ENCODE results near the gene AP2B1. TPM values are rescaled to one million over a fixed set of nuclear protein-coding genes. Genes with fewer than 3 reads are reported as not detected.
A peak's percentile ranks its signal among the peaks of the same experiment; 100 is the strongest.

The AP2B1 gene
- total RNA-seq, 1 experiment from 2014 or later, result 82.7 TPM

GRCh38 chr17:35775039-35775438 is 187.9 kb downstream of the AP2B1 start:
- Histone ChIP-seq H4K20me1 (ENCODE audit: insufficient read depth, low read depth, low read length) (no peaks in the 10 kb centered on the region), H3K4me2 (ENCODE audit: low read depth, low read length, poor library complexity, severe bottlenecking) (no peak overlapping the region), H3K9me2 (replicated peaks; ENCODE audit: insufficient read depth, low read length) (no peaks in the 10 kb centered on the region), H3K9ac (ENCODE audit: low read length) (no peak overlapping the region), H3K36me3 (ENCODE audit: insufficient read depth, low read length) (no peaks in the 10 kb centered on the region), H3K4me3 (ENCODE audit: low read length) (no peak overlapping the region), H3K79me2 (ENCODE audit: low read length) (no peaks in the 10 kb centered on the region), H3K9me3 (ENCODE audit: low read length) (no peaks in the 10 kb centered on the region), H3K27ac (ENCODE audit: low read length) (no peak overlapping the region), H2AFZ (ENCODE audit: low read length) (no peak overlapping the region), H3K4me1 (ENCODE audit: low read length) (no peaks in the 10 kb centered on the region), H3K27me3 (ENCODE audit: low read length) (no peaks in the 10 kb centered on the region)
- DNase-seq, result no peak

DNA sequence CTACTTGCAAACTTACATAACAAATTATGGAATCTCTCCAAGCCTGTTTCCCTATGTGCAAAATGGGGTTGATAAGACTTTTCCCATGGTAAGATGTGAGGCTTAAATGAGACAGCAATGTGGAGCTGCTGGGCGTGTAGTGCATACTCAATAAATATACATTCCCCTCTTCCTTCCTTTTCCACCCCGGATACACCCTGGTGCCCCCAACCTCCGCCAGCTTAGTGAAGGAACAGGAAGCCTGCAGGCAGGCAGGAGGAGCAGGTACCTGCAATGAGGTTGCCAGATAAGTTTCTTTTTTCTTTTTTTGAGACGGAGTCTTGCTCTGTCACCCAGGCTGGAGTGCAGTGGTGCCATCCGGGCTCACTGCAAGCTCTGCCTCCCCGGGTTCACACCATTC is 188.5 kb downstream of the AP2B1 start:
- Histone ChIP-seq H3K9ac (ENCODE audit: low read length) (no peak overlapping the region), H3K9me2 (replicated peaks; ENCODE audit: insufficient read depth, low read length) (no peaks in the 10 kb centered on the region), H3K27me3 (ENCODE audit: low read length) (no peaks in the 10 kb centered on the region), H4K20me1 (ENCODE audit: insufficient read depth, low read depth, low read length) (no peaks in the 10 kb centered on the region), H3K9me3 (ENCODE audit: low read length) (no peaks in the 10 kb centered on the region), H3K4me1 (ENCODE audit: low read length) (no peaks in the 10 kb centered on the region), H3K4me3 (ENCODE audit: low read length) (no peak overlapping the region), H3K4me2 (ENCODE audit: low read depth, low read length, poor library complexity, severe bottlenecking) (no peak overlapping the region), H3K36me3 (ENCODE audit: insufficient read depth, low read length) (no peaks in the 10 kb centered on the region), H3K27ac (ENCODE audit: low read length) (no peak overlapping the region), H3K79me2 (ENCODE audit: low read length) (no peaks in the 10 kb centered on the region), H2AFZ (ENCODE audit: low read length) (no peak overlapping the region)
- DNase-seq, result no peak

Small RNA genes within 50 kb of the gene (small RNA-seq; reads per million reads assigned to genes)
- gene AC004134.1 (not detected), gene AC015911.1 (not detected), gene SNORD7 (129 reads per million, percentile 99 among the genes with 10 or more reads in this experiment)

Other genes starting within 250 kb of the AP2B1 start
- not detected in 2 replicates for gene SLFN11, start 213.7 kb upstream of the AP2B1 start, total RNA-seq (2014; rRNA removed; shearing (Covaris generic); ENCODE audit: low replicate concordance)
- not detected in 2 replicates for gene SLFN12, start 154.8 kb upstream of the AP2B1 start, total RNA-seq (2014; rRNA removed; shearing (Covaris generic); ENCODE audit: low replicate concordance)
- 0.07 and 0.30 TPM in 2 replicates for gene SLFN13, start 138.6 kb upstream of the AP2B1 start, total RNA-seq (2014; rRNA removed; shearing (Covaris generic); ENCODE audit: low replicate concordance)
- not detected in 2 replicates for gene SLFN12L, start 49.6 kb upstream of the AP2B1 start, total RNA-seq (2014; rRNA removed; shearing (Covaris generic); ENCODE audit: low replicate concordance)
- 0.11 TPM in 1 of 2 replicates, not detected in the other for gene SLFN14, start 26.5 kb upstream of the AP2B1 start, total RNA-seq (2014; rRNA removed; shearing (Covaris generic); ENCODE audit: low replicate concordance)
- gene PEX12, start 8.8 kb upstream of the AP2B1 start, total RNA-seq (2014; rRNA removed; shearing (Covaris generic); ENCODE audit: low replicate concordance), result 5.0 and 5.4 TPM in 2 replicates
- not detected in 2 replicates for gene RASL10B, start 144.3 kb downstream of the AP2B1 start, total RNA-seq (2014; rRNA removed; shearing (Covaris generic); ENCODE audit: low replicate concordance)
- 0.07 TPM in 1 of 2 replicates, not detected in the other for gene GAS2L2, start 165.9 kb downstream of the AP2B1 start, total RNA-seq (2014; rRNA removed; shearing (Covaris generic); ENCODE audit: low replicate concordance)
- gene C17orf50, start 173.6 kb downstream of the AP2B1 start, total RNA-seq (2014; rRNA removed; shearing (Covaris generic); ENCODE audit: low replicate concordance), result not detected in 2 replicates
- gene MMP28, start 208.3 kb downstream of the AP2B1 start, total RNA-seq (2014; rRNA removed; shearing (Covaris generic); ENCODE audit: low replicate concordance), result not detected in 2 replicates
- gene TAF15, start 222.2 kb downstream of the AP2B1 start, total RNA-seq (2014; rRNA removed; shearing (Covaris generic); ENCODE audit: low replicate concordance), result 67.2 and 90.7 TPM in 2 replicates

All from Karpas-422 (cell line).